Loucy (cell line): ENCODE results near the gene IFT22.

ENCODE experiments used
- H2AFZ ChIP-seq: fragments of 200-600 bp; sonication (generic); 2 replicates; pipeline ENCODE4 v1.6.0; 2016; ENCODE audit warnings: antibody characterized with exemption, mild to moderate bottlenecking, low read length, moderate library complexity
- H3F3A ChIP-seq: fragments of 200-600 bp; 2 replicates; pipeline ENCODE4 v1.6.0; 2016; ENCODE audit warnings: antibody characterized with exemption, low read depth, mild to moderate bottlenecking
- H3K27me3 ChIP-seq: fragments of 200-600 bp; sonication (generic); 2 replicates; pipeline ENCODE4 v1.6.1; 2014; ENCODE audit warnings: low read length, mild to moderate bottlenecking; ENCODE audit not compliant: insufficient read depth, poor library complexity, severe bottlenecking
- H3K36me3 ChIP-seq: fragments of 200-600 bp; sonication (generic); 2 replicates; pipeline ENCODE4 v1.6.1; 2016; ENCODE audit warnings: low read length; ENCODE audit not compliant: insufficient read depth
- H3K4me1 ChIP-seq: fragments of 200-600 bp; sonication (generic); 2 replicates; pipeline ENCODE4 v1.5.1; 2014; ENCODE audit warnings: low read length, mild to moderate bottlenecking; ENCODE audit not compliant: insufficient read depth, poor library complexity, severe bottlenecking
- H3K4me2 ChIP-seq: fragments of 200-600 bp; sonication (generic); 2 replicates; pipeline ENCODE4 v1.6.0; 2014; ENCODE audit warnings: antibody characterized with exemption, low read length, low read depth, mild to moderate bottlenecking; ENCODE audit not compliant: poor library complexity, severe bottlenecking
- H3K4me3 ChIP-seq: fragments of 200-600 bp; sonication (generic); 2 replicates; pipeline ENCODE4 v1.5.1; 2014; ENCODE audit warnings: low read length, mild to moderate bottlenecking, mixed read lengths; ENCODE audit not compliant: poor library complexity, severe bottlenecking
- H3K79me2 ChIP-seq: fragments of 200-600 bp; sonication (generic); 2 replicates; pipeline ENCODE4 v1.6.1; 2014; ENCODE audit warnings: low read length; ENCODE audit not compliant: insufficient read depth
- H3K9ac ChIP-seq: fragments of 200-600 bp; sonication (generic); 2 replicates; pipeline ENCODE4 v1.6.0; 2014; ENCODE audit warnings: mild to moderate bottlenecking, low read depth, low read length, moderate library complexity; ENCODE audit not compliant: poor library complexity, severe bottlenecking
- H3K9me2 ChIP-seq: fragments of 200-600 bp; sonication (generic); replicated peaks from 2 replicates; pipeline ENCODE4 v1.6.1; 2016; ENCODE audit warnings: low read depth, low read length, mixed read lengths
- H3K9me3 ChIP-seq: fragments of 200-600 bp; sonication (generic); 2 replicates; pipeline ENCODE4 v1.6.1; 2014; ENCODE audit warnings: mild to moderate bottlenecking, antibody characterized with exemption, low read length, low read depth; ENCODE audit not compliant: insufficient read depth
- H4K20me1 ChIP-seq: fragments of 200-600 bp; sonication (generic); 2 replicates; pipeline ENCODE4 v1.6.0; 2014; ENCODE audit warnings: antibody characterized with exemption, low read length, mild to moderate bottlenecking; ENCODE audit not compliant: insufficient read depth, poor library complexity, severe bottlenecking
- CTCF ChIP-seq: fragments of 200-600 bp; sonication (generic); conservative IDR thresholded peaks from 2 replicates; pipeline ENCODE4 v1.5.1; 2014; ENCODE audit warnings: mild to moderate bottlenecking, antibody characterized with exemption, low read length
- EZH2phosphoT487 ChIP-seq: fragments of 200-600 bp; IDR thresholded peaks from 2 replicates; pipeline ENCODE4 v1.6.1; 2018; ENCODE audit warnings: antibody characterized with exemption, mild to moderate bottlenecking, moderate library complexity, borderline replicate concordance

The IFT22 gene

DNA sequence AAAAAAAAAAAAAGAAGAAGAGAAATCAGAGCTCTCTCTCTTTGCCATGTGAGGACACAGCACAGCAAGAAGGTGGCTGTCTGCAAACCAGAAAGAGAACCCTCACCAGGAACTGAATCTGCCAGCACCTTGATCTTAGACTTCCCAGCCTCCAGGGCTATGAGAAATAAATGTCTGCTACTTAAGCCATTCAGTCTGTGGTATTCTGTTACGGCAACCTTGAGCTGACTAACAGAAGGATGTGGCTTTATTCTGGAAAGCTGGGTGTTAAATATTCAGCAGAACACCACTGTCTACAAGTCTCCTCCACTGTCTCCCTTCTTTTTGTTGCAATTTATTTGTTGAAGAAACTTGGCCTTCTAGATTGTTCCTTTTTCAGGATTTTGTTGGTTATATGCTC, 46.1 kb upstream of the IFT22 start:
- Histone ChIP-seq H3K36me3 (no peaks in the 10 kb centered on the region), H3K4me3 (no peak overlapping the region), H3K4me1 (peaks cover 5% of the 10 kb centered on the region), H3K9ac (no peak overlapping the region), H2AFZ (no peak overlapping the region), H3K79me2 (no peaks in the 10 kb centered on the region), H3K9me3 (no peaks in the 10 kb centered on the region), H3K4me2 (no peak overlapping the region), H3K9me2 (no peaks in the 10 kb centered on the region), H4K20me1 (no peaks in the 10 kb centered on the region), H3F3A (no peaks in the 10 kb centered on the region), H3K27me3 (no peaks in the 10 kb centered on the region)
- TF ChIP-seq EZH2phosphoT487: no peak
- TF ChIP-seq CTCF: no peak

GRCh38 chr7:101365956-101366355, 44.3 kb upstream of the IFT22 start:
- H3F3A ChIP-seq: no peaks in the 10 kb centered on the region

GRCh38 chr7:101363734-101364374, 42.2 kb upstream of the IFT22 start:
- Histone ChIP-seq H3K9ac (no peak overlapping the region), H4K20me1 (no peaks in the 10 kb centered on the region), H3K27me3 (no peaks in the 10 kb centered on the region), H3K4me3 (no peak overlapping the region), H3K4me1 (no peaks in the 10 kb centered on the region), H3K4me2 (peak overlapping the region; percentile 25), H3F3A (no peaks in the 10 kb centered on the region), H3K9me3 (no peaks in the 10 kb centered on the region), H3K36me3 (no peaks in the 10 kb centered on the region), H2AFZ (peak overlapping the region; percentile 66; the same call in 1 of the 2 replicates), H3K9me2 (no peaks in the 10 kb centered on the region), H3K79me2 (no peaks in the 10 kb centered on the region)
- TF ChIP-seq EZH2phosphoT487 (no peak), CTCF (peak; percentile 76)

More at GRCh38 chr7:101365956-101366355, 44.3 kb upstream of the IFT22 start:
- H3K9me3 ChIP-seq: no peaks in the 10 kb centered on the region
- H3K9me2 ChIP-seq: no peaks in the 10 kb centered on the region
- H3K36me3 ChIP-seq: no peaks in the 10 kb centered on the region
- no peaks in the 10 kb centered on the region for H3K79me2 ChIP-seq
- no peak overlapping the region for H3K4me2 ChIP-seq
- H2AFZ ChIP-seq: no peak overlapping the region
- no peak overlapping the region for H3K9ac ChIP-seq
- TF ChIP-seq CTCF: no peak
- no peak for TF ChIP-seq EZH2phosphoT487
- H3K27me3 ChIP-seq: no peaks in the 10 kb centered on the region
- no peaks in the 10 kb centered on the region for H4K20me1 ChIP-seq
- H3K4me3 ChIP-seq: no peak overlapping the region
- H3K4me1 ChIP-seq: peaks cover 4% of the 10 kb centered on the region
